Choroid plexus epithelial cell (primary cell): ENCODE measurements around the gene DNAJC17.
A peak's percentile ranks its signal among the peaks of the same experiment; 100 is the strongest.

Source experiments
- DNase-seq: peaks from one replicate; pipeline ENCODE4 v3.0.0-alpha.2; 2010; ENCODE audit warnings: low read depth
- H3K4me3 ChIP-seq: 2 replicates; pipeline ENCODE4 v1.5.1; 2011; ENCODE audit warnings: low read depth, mild to moderate bottlenecking, control low read depth, low read length, moderate library complexity
- CTCF ChIP-seq: conservative IDR thresholded peaks from 2 replicates; pipeline ENCODE4 v1.5.1; 2011; ENCODE audit warnings: low read depth, mild to moderate bottlenecking, control low read depth, inconsistent platforms, low read length, moderate library complexity

The DNAJC17 gene

GRCh38 chr15:40785814-40786213 lies 21.5 kb downstream of the DNAJC17 start:
- peak; percentile 30 for DNase-seq
- no peak for TF ChIP-seq CTCF

GRCh38 chr15:40785164-40785563 lies 22.1 kb downstream of the DNAJC17 start:
- DNase-seq: peak; percentile 39
- peak; percentile 38 for TF ChIP-seq CTCF

More at GRCh38 chr15:40785814-40786213, 21.5 kb downstream of the DNAJC17 start:
- H3K4me3 ChIP-seq: no peak overlapping the region

GRCh38 chr15:40782609-40783227 lies 24.6 kb downstream of the DNAJC17 start:
- no peak overlapping the region for H3K4me3 ChIP-seq
- peak; percentile 58 for TF ChIP-seq CTCF
- peak; percentile 25 for DNase-seq

More at GRCh38 chr15:40785164-40785563, 22.1 kb downstream of the DNAJC17 start:
- H3K4me3 ChIP-seq: no peak overlapping the region

GRCh38 chr15:40776537-40777141 lies 30.6 kb downstream of the DNAJC17 start:
- H3K4me3 ChIP-seq: no peak overlapping the region
- no peak for TF ChIP-seq CTCF
- DNase-seq: peak; percentile 39

GRCh38 chr15:40775740-40776536 lies 31.3 kb downstream of the DNAJC17 start:
- DNase-seq: no peak
- H3K4me3 ChIP-seq: no peak overlapping the region
- no peak for TF ChIP-seq CTCF

GRCh38 chr15:40775007-40775406 lies 32.3 kb downstream of the DNAJC17 start:
- no peak for DNase-seq
- H3K4me3 ChIP-seq: no peak overlapping the region
- no peak for TF ChIP-seq CTCF
